A673 (cell line): ENCODE results near the gene TXNL4B. TPM values are rescaled to one million over a fixed set of nuclear protein-coding genes. Genes with fewer than 3 reads are reported as not detected.
"Not testable (repeated sequence)": the region's sequence is repeated elsewhere in the genome, so short reads cannot be mapped to it uniquely, and the experiment has no call there.

Experiments used
- BruUV-seq: library from RNA; stranded (reverse); fragments of 400-500 nt; replicated peaks from 2 replicates; lab custom pipeline; 2021; lab: Mats Ljungman, UMichigan
- CTCF ChIA-PET: fragments of 300-600 bp; sonication (Branson Sonifier 250); formaldehyde crosslinking; loops from one replicate; lab custom pipeline; 2022; ENCODE audit warnings: antibody characterized with exemption; lab: Charles Lee
- POLR2A ChIA-PET: fragments of 300-600 bp; sonication (Branson Sonifier 250); formaldehyde crosslinking; loops from one replicate; lab custom pipeline; 2022; ENCODE audit warnings: antibody characterized with exemption; ENCODE audit not compliant: low non-redundant PET; lab: Charles Lee
- DNase-seq: peaks from one replicate; pipeline ENCODE4 v3.0.0-alpha.2; 2015; ENCODE audit warnings: low spot score
- H3K27ac ChIP-seq: fragments of 200-600 bp; sonication (generic); 2 replicates; pipeline ENCODE4 v1.5.1; 2016; ENCODE audit warnings: mixed run types, low read depth, mild to moderate bottlenecking, mixed read lengths, antibody characterized with exemption, low read length; ENCODE audit not compliant: poor library complexity, severe bottlenecking
- H3K27me3 ChIP-seq: fragments of 200-600 bp; sonication (generic); replicated peaks from 2 replicates; pipeline ENCODE4 v1.6.1; 2017; ENCODE audit warnings: mixed run types, low read depth, mild to moderate bottlenecking, mixed read lengths, antibody characterized with exemption, low read length; ENCODE audit not compliant: insufficient read depth, poor library complexity
- H3K36me3 ChIP-seq: fragments of 200-600 bp; sonication (generic); 2 replicates; pipeline ENCODE4 v1.6.1; 2016; ENCODE audit warnings: mixed run types, mild to moderate bottlenecking, mixed read lengths, antibody characterized with exemption, low read length; ENCODE audit not compliant: insufficient read depth, poor library complexity, severe bottlenecking
- H3K4me1 ChIP-seq: fragments of 200-600 bp; sonication (generic); 2 replicates; pipeline ENCODE4 v1.6.1; 2017; ENCODE audit warnings: mixed run types, mild to moderate bottlenecking, mixed read lengths, antibody characterized with exemption, low read length; ENCODE audit not compliant: insufficient read depth, poor library complexity, severe bottlenecking
- H3K4me3 ChIP-seq: fragments of 200-600 bp; sonication (generic); 2 replicates; pipeline ENCODE4 v1.5.1; 2016; ENCODE audit warnings: low read depth, mixed run types, mild to moderate bottlenecking, mixed read lengths, low read length; ENCODE audit not compliant: poor library complexity, severe bottlenecking
- H3K9me3 ChIP-seq: fragments of 200-600 bp; sonication (generic); 2 replicates; pipeline ENCODE4 v1.6.1; 2016; ENCODE audit warnings: mixed run types, low read depth, mild to moderate bottlenecking, mixed read lengths, antibody characterized with exemption, low read length; ENCODE audit not compliant: poor library complexity, severe bottlenecking
- CTCF ChIP-seq: fragments of 300-800, 200-600 bp; sonication (generic); conservative IDR thresholded peaks from 2 replicates; pipeline ENCODE4 v1.5.1; 2017; ENCODE audit warnings: low read depth, mild to moderate bottlenecking, antibody characterized with exemption, low read length, moderate library complexity, mixed read lengths
- EZH2 ChIP-seq: fragments of 200-600 bp; sonication (generic); IDR thresholded peaks from 2 replicates; pipeline ENCODE4 v1.6.1; 2017; ENCODE audit warnings: borderline replicate concordance, low read depth, mild to moderate bottlenecking, mixed read lengths, antibody characterized with exemption, low read length; ENCODE audit not compliant: poor library complexity, severe bottlenecking
- intact Hi-C: fragments of 100-400 bp; cut with micrococcal nuclease; formaldehyde crosslinking; loops from one replicate; pipeline ENCODE4 v1.10.0; 2022; ENCODE audit not compliant: unreplicated experiment
- total RNA-seq: library from RNA; stranded (reverse); gene quantifications from 2 replicates; pipeline ENCODE4 v1.2.3, GENCODE V29; 2021

The TXNL4B gene
- total RNA-seq, 1 experiment from 2014 or later: 15.8 TPM

- TF ChIP-seq EZH2 (no peak), CTCF (no peak)
- intact Hi-C loops: no loop called here
- CTCF ChIA-PET: no interaction called here
- Histone ChIP-seq H3K4me1 (no peaks in the 10 kb centered on the region), H3K36me3 (peaks cover 49% of the 10 kb centered on the region), H3K9me3 (peaks cover 9% of the 10 kb centered on the region), H3K27me3 (no peaks in the 10 kb centered on the region), H3K4me3 (no peak overlapping the region), H3K27ac (no peak overlapping the region)
- POLR2A ChIA-PET: no interaction called here
- no TSS peak for BruUV-seq
- DNase-seq: no peak
These were observed 8.4 kb downstream of the TXNL4B start for GRCh38 chr16:72085002-72085401.

GRCh38 chr16:72084445-72084844, 9.0 kb downstream of the TXNL4B start:
- TF ChIP-seq CTCF (no peak), EZH2 (no peak)
- no peaks in the 10 kb centered on the region for H3K27me3 ChIP-seq
- H3K27ac ChIP-seq: no peak overlapping the region
- intact Hi-C loops: no loop called here
- peaks cover 9% of the 10 kb centered on the region for H3K9me3 ChIP-seq
- no peak overlapping the region for H3K4me3 ChIP-seq
- no peak for DNase-seq
- peaks cover 45% of the 10 kb centered on the region for H3K36me3 ChIP-seq
- CTCF ChIA-PET: no interaction called here
- no peaks in the 10 kb centered on the region for H3K4me1 ChIP-seq
- POLR2A ChIA-PET: no interaction called here
- BruUV-seq: no TSS peak

- H3K9me3 ChIP-seq: peaks cover 9% of the 10 kb centered on the region
- BruUV-seq: no TSS peak
- no peaks in the 10 kb centered on the region for H3K27me3 ChIP-seq
- no peaks in the 10 kb centered on the region for H3K4me1 ChIP-seq
- no peak for TF ChIP-seq CTCF
- no peak for TF ChIP-seq EZH2
- CTCF ChIA-PET: no interaction called here
- POLR2A ChIA-PET: no interaction called here
- DNase-seq: no peak
- H3K4me3 ChIP-seq: no peak overlapping the region
- H3K27ac ChIP-seq: no peak overlapping the region
- H3K36me3 ChIP-seq: peaks cover 40% of the 10 kb centered on the region
- intact Hi-C loops: no loop called here
These were observed 9.5 kb downstream of the TXNL4B start for GRCh38 chr16:72083778-72084404.

- H3K4me3 ChIP-seq, intact Hi-C loops, H3K9me3 ChIP-seq, H3K27me3 ChIP-seq, POLR2A ChIA-PET, H3K36me3 ChIP-seq, BruUV-seq, H3K4me1 ChIP-seq, DNase-seq, H3K27ac ChIP-seq: not testable (repeated sequence)
- CTCF ChIA-PET: interaction anchor here (0.7 kb wide), 1 partner anchor 39 kb away, joined by 4 read pairs; no protein-coding TSS in a partner anchor
These were observed 16.3 kb downstream of the TXNL4B start for GRCh38 chr16:72076991-72077706.

- POLR2A ChIA-PET, CTCF ChIA-PET, BruUV-seq, H3K4me3 ChIP-seq, H3K36me3 ChIP-seq, H3K27ac ChIP-seq, DNase-seq, H3K9me3 ChIP-seq, H3K4me1 ChIP-seq, H3K27me3 ChIP-seq, intact Hi-C loops: not testable (repeated sequence)
These were observed 18.4 kb downstream of the TXNL4B start for GRCh38 chr16:72075067-72075466.
